SK-N-SH treated with all-trans-retinoic acid at 6 μM for 48 hours (cell line): ENCODE data around the gene C22orf15.

Experiments
- ARNTL ChIP-seq: fragments of 450-650 bp; formaldehyde crosslinking; IDR thresholded peaks from 2 replicates; pipeline ENCODE4 v1.5.0; 2020; ENCODE audit warnings: low read depth, mild to moderate bottlenecking, moderate library complexity, borderline replicate concordance
- BACH2 ChIP-seq: fragments of 250-450 bp; sonication (Bioruptor Pico); IDR thresholded peaks from 2 replicates; pipeline ENCODE4 v1.9.0; 2021; ENCODE audit warnings: mild to moderate bottlenecking, borderline replicate concordance
- CREB5 ChIP-seq: fragments of 250-450 bp; sonication (Bioruptor Pico); IDR thresholded peaks from 2 replicates; pipeline ENCODE4 v1.5.1; 2020; ENCODE audit warnings: low read depth, mild to moderate bottlenecking, moderate library complexity
- CSDC2 ChIP-seq: fragments of 250-450 bp; sonication (Bioruptor Pico); IDR thresholded peaks from 2 replicates; pipeline ENCODE4 v1.5.0; 2020; ENCODE audit warnings: mild to moderate bottlenecking, moderate library complexity
- CSRNP3 ChIP-seq: fragments of 250-450 bp; sonication (Bioruptor Pico); IDR thresholded peaks from 2 replicates; pipeline ENCODE4 v1.5.1; 2021; ENCODE audit warnings: mild to moderate bottlenecking, moderate library complexity
- OSR1 ChIP-seq: fragments of 250-450 bp; sonication (Bioruptor Pico); IDR thresholded peaks from 2 replicates; pipeline ENCODE4 v1.8.0; 2022; ENCODE audit warnings: moderate library complexity, mild to moderate bottlenecking, inconsistent platforms
- PATZ1 ChIP-seq: fragments of 250-450 bp; sonication (Bioruptor Pico); IDR thresholded peaks from 2 replicates; pipeline ENCODE4 v1.8.0; 2020; ENCODE audit warnings: mild to moderate bottlenecking, moderate library complexity, borderline replicate concordance
- ZFP30 ChIP-seq: fragments of 450-650 bp; formaldehyde crosslinking; IDR thresholded peaks from 2 replicates; pipeline ENCODE4 v1.5.0; 2022; ENCODE audit warnings: mild to moderate bottlenecking, moderate library complexity
- ZNF565 ChIP-seq: fragments of 450-650 bp; formaldehyde crosslinking; conservative IDR thresholded peaks from 2 replicates; pipeline ENCODE4 v1.5.0; 2020; ENCODE audit warnings: low read depth, mild to moderate bottlenecking, moderate library complexity

GRCh38 chr22:23806837-23807236 lies 44.0 kb downstream of the C22orf15 start:
- no peak for TF ChIP-seq BACH2 (CRISPR knock-in tag)
- no peak for TF ChIP-seq PATZ1 (CRISPR knock-in tag)
- TF ChIP-seq ZFP30 = no peak
- no peak for TF ChIP-seq CREB5 (CRISPR knock-in tag)
- TF ChIP-seq ZNF565 (CRISPR knock-in tag) = no peak
- no peak for TF ChIP-seq CSDC2 (CRISPR knock-in tag)
- TF ChIP-seq ARNTL (CRISPR knock-in tag) = no peak
- TF ChIP-seq OSR1 = no peak
- TF ChIP-seq CSRNP3 = no peak
